Skeletal muscle tissue (tissue), 4 donors: ENCODE results near the gene WASHC3. TPM values are rescaled to one million over a fixed set of nuclear protein-coding genes. Genes with fewer than 3 reads are reported as not detected.
A peak's percentile ranks its signal among the peaks of the same experiment; 100 is the strongest.
"Not testable (repeated sequence)": the region's sequence is repeated elsewhere in the genome, so short reads cannot be mapped to it uniquely, and the experiment has no call there.

Experiments
- H3K27ac ChIP-seq: one replicate; pipeline ENCODE4 v1.7.0; 2013; ENCODE audit warnings: mild to moderate bottlenecking, low read depth, low read length, inconsistent platforms
- H3K27me3 ChIP-seq, 3 donors: one replicate each; pipeline ENCODE4 v1.7.0; 2013; ENCODE audit warnings: low read length in 3 of 3; ENCODE audit not compliant: control insufficient read depth in 3 of 3, insufficient read depth in 3 of 3
- H3K36me3 ChIP-seq, 3 donors: one replicate each; pipeline ENCODE4 v1.7.0; 2013; ENCODE audit warnings: low read length in 3 of 3; ENCODE audit not compliant: control insufficient read depth in 3 of 3, insufficient read depth in 3 of 3
- H3K4me1 ChIP-seq, 3 donors: one replicate each; pipeline ENCODE4 v1.7.0; 2013; ENCODE audit warnings: low read length in 3 of 3, mild to moderate bottlenecking in 3 of 3; ENCODE audit not compliant: control insufficient read depth in 3 of 3, insufficient read depth in 3 of 3
- H3K4me3 ChIP-seq, 3 donors: one replicate each; pipeline ENCODE4 v1.7.0; 2013; ENCODE audit warnings: low read length in 3 of 3
- H3K9ac ChIP-seq, 3 donors: one replicate each; pipeline ENCODE4 v1.7.0; 2013; ENCODE audit warnings: low read length in 3 of 3, mild to moderate bottlenecking in 3 of 3, moderate library complexity in 2 of 3, low read depth in 1 of 3
- H3K9me3 ChIP-seq, 3 donors: one replicate each; pipeline ENCODE4 v1.7.0; 2013; ENCODE audit warnings: low read length in 3 of 3; ENCODE audit not compliant: control insufficient read depth in 3 of 3
- total RNA-seq: library from RNA; depleted of rRNA; stranded (reverse); fragments of >200 nt; gene quantifications from one replicate; pipeline ENCODE4 v1.2.3, GENCODE V29; 2014
- donor health status: Osteomylitis.

Gene WASHC3, protein sequence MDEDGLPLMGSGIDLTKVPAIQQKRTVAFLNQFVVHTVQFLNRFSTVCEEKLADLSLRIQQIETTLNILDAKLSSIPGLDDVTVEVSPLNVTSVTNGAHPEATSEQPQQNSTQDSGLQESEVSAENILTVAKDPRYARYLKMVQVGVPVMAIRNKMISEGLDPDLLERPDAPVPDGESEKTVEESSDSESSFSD
- 40.7 TPM for total RNA-seq

- Histone ChIP-seq H3K36me3 (peaks cover 0 to 13% (median 5%) of the 10 kb centered on the region in 3 donors), H3K9ac (peak within 1 kb of the TSS; percentile 80 to 94 (median 94)), H3K4me1 (peaks cover 6 to 8% (median 6%) of the 10 kb centered on the region in 3 donors), H3K27ac (peak within 1 kb of the TSS; percentile 88), H3K9me3 (no peaks in the 10 kb centered on the region), H3K4me3 (peak within 1 kb of the TSS; percentile 93 to 97 (median 97)), H3K27me3 (no peaks in the 10 kb centered on the region)
Measured at GRCh38 chr12:102061560-102062418, at the start of gene WASHC3. Gene WASHC3 (minus strand): TSS chr12:102061991. CDS start chr12:102061962, 29 bp downstream.

GRCh38 chr12:102110782-102111181 is 49.0 kb upstream of the WASHC3 start:
- Histone ChIP-seq H3K9me3 (no peaks in the 10 kb centered on the region), H3K4me1 (no peaks in the 10 kb centered on the region), H3K4me3 (no peak overlapping the region), H3K27ac (no peak overlapping the region), H3K36me3 (peaks cover 10 to 28% (median 15%) of the 10 kb centered on the region in 3 donors), H3K9ac (no peak overlapping the region), H3K27me3 (no peaks in the 10 kb centered on the region)

- Histone ChIP-seq H3K36me3 (peaks cover 10 to 28% (median 18%) of the 10 kb centered on the region in 3 donors), H3K4me3 (no peak overlapping the region), H3K9me3 (no peaks in the 10 kb centered on the region), H3K9ac (no peak overlapping the region), H3K4me1 (no peaks in the 10 kb centered on the region), H3K27ac (no peak overlapping the region), H3K27me3 (no peaks in the 10 kb centered on the region)
Measured at GRCh38 chr12:102107970-102108369, 46.2 kb upstream of the WASHC3 start.

GRCh38 chr12:102106905-102107304 is 45.1 kb upstream of the WASHC3 start:
- H3K4me3 ChIP-seq: no peak overlapping the region
- H3K9ac ChIP-seq: no peak overlapping the region
- no peaks in the 10 kb centered on the region for H3K4me1 ChIP-seq
- peaks cover 10 to 28% (median 18%) of the 10 kb centered on the region in 3 donors for H3K36me3 ChIP-seq
- no peak overlapping the region for H3K27ac ChIP-seq
- H3K27me3 ChIP-seq: no peaks in the 10 kb centered on the region
- no peaks in the 10 kb centered on the region for H3K9me3 ChIP-seq

DNA sequence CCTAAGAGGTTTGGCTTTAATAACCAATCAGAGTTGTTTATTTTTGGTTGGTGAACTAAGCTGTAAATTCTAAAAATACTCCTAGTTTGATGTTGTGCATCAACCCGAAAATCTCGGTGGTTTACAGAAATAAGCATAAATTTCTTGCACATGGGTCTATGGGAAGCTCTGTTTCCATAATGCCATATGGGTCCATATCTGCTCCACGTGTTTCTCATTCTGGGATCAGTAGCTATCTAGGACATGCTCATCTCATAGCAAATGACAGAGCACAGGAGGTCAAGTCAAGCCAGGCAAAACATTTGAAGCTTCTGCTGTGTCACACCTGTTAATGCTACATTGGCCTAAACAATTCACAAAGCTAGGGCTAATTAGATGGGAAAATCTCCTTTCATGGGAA is 35.1 kb upstream of the WASHC3 start:
- no peak overlapping the region for H3K27ac ChIP-seq
- no peaks in the 10 kb centered on the region for H3K9me3 ChIP-seq
- no peak overlapping the region for H3K4me3 ChIP-seq
- no peaks in the 10 kb centered on the region for H3K4me1 ChIP-seq
- H3K9ac ChIP-seq: no peak overlapping the region
- H3K27me3 ChIP-seq: no peaks in the 10 kb centered on the region
- peaks cover 5 to 14% (median 8%) of the 10 kb centered on the region in 3 donors for H3K36me3 ChIP-seq

- no peak overlapping the region for H3K4me3 ChIP-seq
- peaks cover 5 to 14% (median 8%) of the 10 kb centered on the region in 3 donors for H3K36me3 ChIP-seq
- no peak overlapping the region for H3K27ac ChIP-seq
- H3K9me3 ChIP-seq: no peaks in the 10 kb centered on the region
- H3K4me1 ChIP-seq: no peaks in the 10 kb centered on the region
- H3K9ac ChIP-seq: no peak overlapping the region
- no peaks in the 10 kb centered on the region for H3K27me3 ChIP-seq
Measured at GRCh38 chr12:102095677-102096263, 34.0 kb upstream of the WASHC3 start.

GRCh38 chr12:102093319-102093718 is 31.5 kb upstream of the WASHC3 start:
- no peaks in the 10 kb centered on the region for H3K9me3 ChIP-seq
- peaks cover under 1 to 5% (median 2%) of the 10 kb centered on the region in 3 donors for H3K36me3 ChIP-seq
- H3K4me1 ChIP-seq: no peaks in the 10 kb centered on the region
- H3K4me3 ChIP-seq: no peak overlapping the region
- H3K9ac ChIP-seq: no peak overlapping the region
- no peak overlapping the region for H3K27ac ChIP-seq
- no peaks in the 10 kb centered on the region for H3K27me3 ChIP-seq

GRCh38 chr12:102089228-102089835 is 27.5 kb upstream of the WASHC3 start:
- H3K27me3 ChIP-seq, H3K4me1 ChIP-seq, H3K27ac ChIP-seq, H3K9me3 ChIP-seq, H3K9ac ChIP-seq, H3K4me3 ChIP-seq, H3K36me3 ChIP-seq: not testable (repeated sequence)

DNA sequence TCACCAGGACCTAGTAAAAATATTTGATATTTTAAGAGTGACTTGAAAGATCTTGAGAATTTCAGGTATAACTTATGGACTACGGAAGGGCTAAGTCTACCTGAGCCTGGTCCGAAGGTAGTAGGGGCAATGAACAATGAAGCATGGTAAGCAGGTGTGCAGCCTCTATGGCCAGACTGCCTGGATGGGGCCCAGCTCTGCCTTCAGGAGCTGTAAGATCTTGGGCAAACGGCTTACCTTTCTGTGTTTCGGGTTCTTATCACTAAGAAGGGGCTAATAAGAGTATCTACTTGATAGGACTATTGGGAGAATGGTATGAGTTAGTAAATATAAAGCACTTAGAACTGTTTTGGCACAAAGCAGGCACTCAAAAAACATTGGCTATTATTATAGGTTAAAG is 19.1 kb upstream of the WASHC3 start:
- Histone ChIP-seq H3K27me3 (no peaks in the 10 kb centered on the region), H3K4me3 (no peak overlapping the region), H3K36me3 (peaks cover 5 to 34% (median 27%) of the 10 kb centered on the region in 3 donors), H3K9ac (no peak overlapping the region), H3K27ac (no peak overlapping the region), H3K4me1 (no peaks in the 10 kb centered on the region), H3K9me3 (no peaks in the 10 kb centered on the region)
